VCaP (cell line): Measurements from ENCODE around the gene VENTX.
A peak's percentile ranks its signal among the peaks of the same experiment; 100 is the strongest.

Source experiments
- H3K27ac ChIP-seq: fragments of 450-650 bp; 2 replicates; pipeline ENCODE4 v1.5.1; 2017
- TF ChIP-seq, protein P1 (sequence below): fragments of 450-650 bp; conservative IDR thresholded peaks from 2 replicates; pipeline ENCODE4 v1.5.1; 2017; ENCODE audit warnings: mild to moderate bottlenecking, moderate library complexity

Gene VENTX

DNA sequence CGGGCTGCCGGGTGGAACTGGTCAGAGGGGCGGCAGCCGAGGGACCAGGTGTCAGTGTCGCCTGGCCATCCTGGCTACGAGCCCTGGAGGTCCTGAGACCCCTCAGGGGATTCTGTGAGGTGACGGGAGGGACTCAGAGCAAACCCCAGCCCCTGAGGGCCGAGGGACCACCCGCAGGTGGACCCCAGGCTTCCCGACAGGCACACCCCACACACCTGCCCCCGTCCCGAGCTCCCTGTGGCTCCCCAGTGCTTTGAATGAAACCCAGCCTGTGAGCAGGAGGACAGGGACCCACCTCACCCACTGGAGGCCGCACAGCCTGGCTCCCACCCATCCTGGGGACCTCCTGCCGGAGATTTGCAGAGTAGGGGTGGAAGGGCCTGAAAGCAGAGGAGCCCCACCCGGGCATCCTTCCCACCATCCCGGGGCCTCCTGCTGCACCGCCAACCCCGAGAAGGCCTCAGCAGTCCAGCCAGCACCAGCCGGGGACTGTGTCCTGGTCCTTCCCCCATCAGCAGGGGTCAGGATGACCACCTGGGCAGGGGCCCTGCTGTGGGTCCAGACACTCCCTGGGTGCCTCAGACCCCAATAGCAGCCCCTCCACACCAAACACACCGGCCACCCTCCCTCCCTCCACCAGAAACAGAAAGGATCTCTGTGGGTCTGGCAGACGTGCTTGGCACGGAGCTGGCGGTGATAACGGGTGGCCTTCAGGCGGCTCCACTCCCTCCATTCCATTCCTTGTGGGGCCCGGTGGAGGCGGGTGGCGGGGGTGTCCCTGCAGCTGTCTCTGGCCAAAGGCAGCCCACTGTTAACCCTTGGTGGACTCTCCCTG lies 13.9 kb downstream of the VENTX start:
- H3K27ac ChIP-seq, result no peak overlapping the region
- TF ChIP-seq, protein P1, sequence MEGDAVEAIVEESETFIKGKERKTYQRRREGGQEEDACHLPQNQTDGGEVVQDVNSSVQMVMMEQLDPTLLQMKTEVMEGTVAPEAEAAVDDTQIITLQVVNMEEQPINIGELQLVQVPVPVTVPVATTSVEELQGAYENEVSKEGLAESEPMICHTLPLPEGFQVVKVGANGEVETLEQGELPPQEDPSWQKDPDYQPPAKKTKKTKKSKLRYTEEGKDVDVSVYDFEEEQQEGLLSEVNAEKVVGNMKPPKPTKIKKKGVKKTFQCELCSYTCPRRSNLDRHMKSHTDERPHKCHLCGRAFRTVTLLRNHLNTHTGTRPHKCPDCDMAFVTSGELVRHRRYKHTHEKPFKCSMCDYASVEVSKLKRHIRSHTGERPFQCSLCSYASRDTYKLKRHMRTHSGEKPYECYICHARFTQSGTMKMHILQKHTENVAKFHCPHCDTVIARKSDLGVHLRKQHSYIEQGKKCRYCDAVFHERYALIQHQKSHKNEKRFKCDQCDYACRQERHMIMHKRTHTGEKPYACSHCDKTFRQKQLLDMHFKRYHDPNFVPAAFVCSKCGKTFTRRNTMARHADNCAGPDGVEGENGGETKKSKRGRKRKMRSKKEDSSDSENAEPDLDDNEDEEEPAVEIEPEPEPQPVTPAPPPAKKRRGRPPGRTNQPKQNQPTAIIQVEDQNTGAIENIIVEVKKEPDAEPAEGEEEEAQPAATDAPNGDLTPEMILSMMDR, result no peak

DNA sequence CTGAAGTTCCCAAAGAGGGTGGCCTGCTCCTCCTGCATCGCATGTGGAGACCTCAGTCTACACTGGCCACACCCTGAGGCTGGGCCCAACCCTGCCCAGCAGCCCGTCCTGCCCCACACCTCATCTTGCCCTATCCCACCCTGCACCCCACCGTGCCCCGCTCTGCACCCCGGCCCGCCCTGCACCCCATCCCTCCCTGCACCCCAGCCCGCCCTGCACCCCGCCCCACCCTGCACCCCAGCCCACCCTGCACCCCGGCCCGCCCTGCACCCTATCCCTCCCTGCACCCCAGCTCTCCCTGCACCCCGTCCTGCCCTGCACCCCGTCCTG lies 14.5 kb downstream of the VENTX start:
- TF ChIP-seq, protein P1, result no peak
- H3K27ac ChIP-seq, result no peak overlapping the region

DNA sequence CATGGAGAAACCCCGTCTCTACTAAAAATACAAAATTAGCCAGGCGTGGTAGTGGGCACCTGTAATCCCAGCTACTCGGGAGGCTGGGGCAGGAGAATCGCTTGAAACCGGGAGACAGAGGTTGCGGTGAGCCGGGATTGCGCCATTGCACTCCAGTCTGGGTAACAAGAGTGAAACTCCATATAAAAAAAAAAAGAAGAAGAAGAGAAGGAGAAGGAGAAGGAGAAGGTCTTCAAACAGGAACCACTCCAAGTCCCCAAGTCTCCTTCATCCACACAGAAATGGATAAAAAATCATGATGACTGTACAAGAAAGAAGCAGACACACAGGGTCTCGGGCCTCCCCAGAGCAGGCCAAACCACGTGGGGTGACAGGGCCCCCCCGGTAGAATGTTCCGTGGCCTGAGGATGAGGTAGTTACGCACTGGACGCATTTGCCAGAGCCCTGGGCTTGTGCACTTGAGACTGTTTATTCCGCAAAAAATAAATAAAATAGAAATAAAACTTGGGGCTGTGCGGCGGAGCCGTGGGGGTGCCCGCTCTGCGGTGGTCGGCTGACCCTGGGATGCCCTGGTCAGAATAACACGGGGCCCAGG lies 15.8 kb downstream of the VENTX start:
- no peak overlapping the region for H3K27ac ChIP-seq
- TF ChIP-seq, protein P1, result no peak

DNA sequence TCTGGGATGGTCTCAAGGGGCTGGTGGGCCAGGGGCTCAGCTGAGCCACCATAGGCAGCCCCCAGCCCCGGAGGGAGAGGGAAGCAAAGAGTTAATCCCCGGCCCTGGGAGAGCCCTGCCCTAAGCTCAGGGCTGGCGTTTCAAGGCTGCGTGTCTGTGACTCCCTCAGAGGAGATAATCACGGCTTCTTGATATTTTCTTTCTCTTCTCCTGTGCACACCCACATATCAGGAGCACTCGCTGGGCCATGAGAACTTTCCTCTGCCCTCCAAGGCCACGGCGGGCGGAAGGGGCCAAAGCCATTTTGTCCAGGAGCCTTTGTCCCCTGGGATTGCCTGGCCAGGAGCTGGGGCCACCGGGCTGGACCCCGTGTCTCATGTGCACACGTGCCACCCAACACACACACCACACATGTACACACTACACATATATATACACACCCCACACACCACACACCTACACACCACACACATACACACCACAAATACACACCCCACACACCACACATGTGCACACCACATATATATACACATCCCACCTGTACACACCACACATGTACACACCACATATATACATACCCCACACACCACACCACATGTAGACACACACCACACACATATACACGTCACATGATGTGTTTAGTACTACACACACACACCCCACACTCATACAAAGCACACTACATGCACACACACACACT lies 16.9 kb downstream of the VENTX start:
- TF ChIP-seq, protein P1, result no peak
- H3K27ac ChIP-seq, result no peak overlapping the region

DNA sequence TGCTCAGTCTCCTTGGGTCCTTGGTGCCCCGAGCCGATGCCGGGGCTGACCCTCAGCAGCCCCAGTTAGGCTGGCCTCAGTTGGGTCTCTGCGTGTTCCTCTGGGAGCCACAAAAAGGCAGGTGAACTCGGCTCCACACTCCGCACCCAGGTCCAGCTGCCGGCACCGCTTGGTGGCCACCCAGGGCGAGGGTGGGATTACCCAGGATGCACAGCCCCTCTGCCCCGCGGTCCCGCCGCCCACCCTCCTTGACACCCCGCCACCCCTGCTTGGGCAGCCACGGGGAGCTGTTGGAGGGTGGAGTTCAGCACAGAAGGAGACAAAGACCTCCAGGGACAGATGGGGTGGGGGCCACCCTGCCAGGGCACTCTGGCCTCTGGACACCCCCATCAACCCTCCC lies 17.7 kb downstream of the VENTX start:
- TF ChIP-seq, protein P1, result no peak
- H3K27ac ChIP-seq, result no peak overlapping the region

DNA sequence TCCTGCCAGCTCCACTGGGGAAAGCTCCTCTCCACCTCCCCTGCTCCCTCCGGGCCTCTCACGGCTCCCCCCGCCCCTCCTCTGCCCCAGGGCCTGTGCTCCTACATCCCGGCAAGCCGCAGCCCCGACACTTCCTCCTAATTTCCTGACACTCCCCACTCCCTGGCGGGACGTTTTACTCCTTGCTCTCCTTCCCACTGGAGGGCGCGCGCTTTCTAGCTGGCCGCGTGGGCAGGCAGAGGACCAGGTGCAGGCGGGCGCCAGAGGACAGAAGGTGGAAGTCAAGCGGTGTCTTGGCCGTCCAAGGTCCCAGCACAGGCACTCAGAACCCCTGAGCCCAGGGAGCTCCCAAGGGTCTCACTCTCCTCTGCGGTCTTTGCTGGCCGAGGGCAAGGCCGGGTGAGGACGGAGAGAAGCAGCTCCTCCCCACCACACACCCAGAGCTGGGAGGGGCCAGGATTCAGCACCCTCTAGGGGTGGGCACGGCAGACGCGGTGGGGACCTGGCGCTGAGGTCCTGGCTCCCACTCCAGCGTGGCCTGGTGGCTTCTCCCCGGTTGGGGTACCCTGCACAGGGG lies 19.9 kb downstream of the VENTX start:
- TF ChIP-seq, protein P1, result peak; percentile 49
- H3K27ac ChIP-seq, result peak overlapping the region; percentile 40
